Right cardiac atrium (tissue), 5 donors: Measurements from ENCODE around the gene AARS2. TPM values are rescaled to one million over a fixed set of nuclear protein-coding genes. Genes with fewer than 3 reads are reported as not detected.

ENCODE experiments used
- ATAC-seq, 2 donors: fragments of 200-7000 bp; cut with Tn5 transposase; one replicate each; pipeline versions ENCODE4 v1.8.0 to v1.9.1; 2020; ENCODE audit warnings: moderate library complexity in 2 of 2, mild to moderate bottlenecking in 1 of 2
- DNase-seq, 3 donors: peaks; one replicate each; pipeline ENCODE4 v3.0.0-alpha.2; 2020
- H3K27ac ChIP-seq: one replicate; pipeline ENCODE4 v1.5.1; 2013; ENCODE audit warnings: mild to moderate bottlenecking, low read length, control low read depth, moderate library complexity
- H3K27me3 ChIP-seq: one replicate; pipeline ENCODE4 v1.6.1; 2013; ENCODE audit not compliant: control insufficient read depth, insufficient read depth
- H3K4me1 ChIP-seq: one replicate; pipeline ENCODE4 v1.6.1; 2013; ENCODE audit warnings: low read length; ENCODE audit not compliant: control insufficient read depth, insufficient read depth
- H3K4me3 ChIP-seq: one replicate; pipeline ENCODE4 v1.5.1; 2013; ENCODE audit warnings: low read length, control low read depth
- H3K9me3 ChIP-seq: one replicate; pipeline ENCODE4 v1.6.1; 2013; ENCODE audit warnings: low read length; ENCODE audit not compliant: control insufficient read depth
- WGBS: extraction: QIAGEN DNeasy Blood & Tissue Kit; methylation state at CpG from one replicate; pipeline ENCODE4 v1.1.7; 2013; 5-methylcytosine and 5-hydroxymethylcytosine counted together
- intact Hi-C, 4 donors: fragments of 100-400 bp; cut with DNase I; formaldehyde crosslinking; loops; one replicate each; pipeline versions ENCODE4 v1.11.0 to v1.14.0; 2022 to 2023
- polyA plus RNA-seq: library from polyadenylated mRNA; stranded (reverse); fragments of 200-250 nt; gene quantifications from one replicate; pipeline ENCODE4 v1.2.3, GENCODE V29; 2013
- total RNA-seq, 4 donors: library from RNA; stranded (reverse); fragmentation: NEBNext Ultra II Directional; extraction: Animal tissue kit (Norgen Biotek cat#: 25700); gene quantifications; one replicate each; pipeline ENCODE4 v1.2.1, GENCODE V29; 2021
- donor health status: healthy with polysubstance abuse.
- donor health status: DM: no; HTN: yes; CAD: no.
- donor health status: DM: no; HTN: no; CAD: no.
- donor health status: DM: no; HTN: yes; CAD: no; lungs with severe emphysema.
- donor health status: DM: yes; HTN: yes; CAD: no.

AARS2 gene
- total and polyA plus RNA-seq, 5 donors: 4.5 to 12.2 (median 8.5) TPM

GRCh38 chr6:44301782-44302564 lies 11.2 kb downstream of the AARS2 start:
- intact Hi-C loops: no loop called here
- no peak overlapping the region for H3K4me3 ChIP-seq
- H3K27ac ChIP-seq: no peak overlapping the region
- H3K27me3 ChIP-seq: no peaks in the 10 kb centered on the region
- DNase-seq (no peak), ATAC-seq (no peak)
- no peaks in the 10 kb centered on the region for H3K9me3 ChIP-seq
- 92% methylated on average over 14 of the region's 14 CpGs for WGBS
- H3K4me1 ChIP-seq: peaks cover 1% of the 10 kb centered on the region

GRCh38 chr6:44301106-44301505 lies 12.0 kb downstream of the AARS2 start:
- H3K27me3 ChIP-seq: no peaks in the 10 kb centered on the region
- H3K9me3 ChIP-seq: no peaks in the 10 kb centered on the region
- no peak for ATAC-seq
- DNase-seq: no peak
- intact Hi-C loops: no loop called here
- H3K4me1 ChIP-seq: peaks cover 4% of the 10 kb centered on the region
- WGBS: 94% methylated on average over 8 of the region's 8 CpGs
- H3K4me3 ChIP-seq: no peak overlapping the region
- no peak overlapping the region for H3K27ac ChIP-seq

GRCh38 chr6:44300292-44300823 lies 12.8 kb downstream of the AARS2 start:
- H3K27ac ChIP-seq: no peak overlapping the region
- ATAC-seq (no peak), DNase-seq (no peak)
- intact Hi-C loops: no loop called here
- H3K4me3 ChIP-seq: no peak overlapping the region
- H3K4me1 ChIP-seq: peaks cover 4% of the 10 kb centered on the region
- H3K27me3 ChIP-seq: no peaks in the 10 kb centered on the region
- no peaks in the 10 kb centered on the region for H3K9me3 ChIP-seq
- WGBS: 90% methylated on average over 7 of the region's 7 CpGs

- Histone ChIP-seq H3K27me3 (no peaks in the 10 kb centered on the region), H3K4me1 (peaks cover 4% of the 10 kb centered on the region), H3K27ac (no peak overlapping the region), H3K4me3 (no peak overlapping the region), H3K9me3 (no peaks in the 10 kb centered on the region)
- no peak for DNase-seq
- 85% methylated on average over 3 of the region's 3 CpGs for WGBS
- intact Hi-C loops: no loop called here
- no peak for ATAC-seq
These were observed 14.3 kb downstream of the AARS2 start for GRCh38 chr6:44298864-44299263.

- ATAC-seq (peak in 1 of 2 donors; percentile 11), DNase-seq (no peak)
- no peaks in the 10 kb centered on the region for H3K27me3 ChIP-seq
- H3K4me1 ChIP-seq: peaks cover 4% of the 10 kb centered on the region
- H3K4me3 ChIP-seq: no peak overlapping the region
- 37% methylated on average over 20 of the region's 20 CpGs for WGBS
- intact Hi-C loops: no loop called here
- H3K9me3 ChIP-seq: no peaks in the 10 kb centered on the region
- H3K27ac ChIP-seq: no peak overlapping the region
These were observed 14.9 kb downstream of the AARS2 start for GRCh38 chr6:44298055-44298803.

- ATAC-seq: peak; percentile 67 to 83
- under 1% methylated on average over 86 of the region's 86 CpGs for WGBS
- no peak overlapping the region for H3K27ac ChIP-seq
- H3K27me3 ChIP-seq: no peaks in the 10 kb centered on the region
- no peaks in the 10 kb centered on the region for H3K9me3 ChIP-seq
- H3K4me3 ChIP-seq: peak overlapping the region; percentile 41
- peaks cover 4% of the 10 kb centered on the region for H3K4me1 ChIP-seq
- intact Hi-C loops: no loop called here
- DNase-seq: peak; percentile 43 to 82 (median 78)
These were observed 15.8 kb downstream of the AARS2 start for GRCh38 chr6:44297063-44298038.

GRCh38 chr6:44294832-44295791 lies 18.0 kb downstream of the AARS2 start:
- peaks cover 4% of the 10 kb centered on the region for H3K4me1 ChIP-seq
- no peaks in the 10 kb centered on the region for H3K9me3 ChIP-seq
- H3K4me3 ChIP-seq: no peak overlapping the region
- H3K27ac ChIP-seq: no peak overlapping the region
- no peak for DNase-seq
- 72% methylated on average over 7 of the region's 7 CpGs for WGBS
- no peaks in the 10 kb centered on the region for H3K27me3 ChIP-seq
- intact Hi-C loops: no loop called here
- ATAC-seq: no peak

- Histone ChIP-seq H3K4me3 (no peak overlapping the region), H3K4me1 (peaks cover 4% of the 10 kb centered on the region), H3K9me3 (no peaks in the 10 kb centered on the region), H3K27ac (no peak overlapping the region), H3K27me3 (no peaks in the 10 kb centered on the region)
- 79% methylated on average over 4 of the region's 4 CpGs for WGBS
- DNase-seq (no peak), ATAC-seq (no peak)
- intact Hi-C loops: no loop called here
These were observed 20.3 kb downstream of the AARS2 start for GRCh38 chr6:44292661-44293365.

GRCh38 chr6:44291841-44292240 lies 21.3 kb downstream of the AARS2 start:
- Histone ChIP-seq H3K27ac (no peak overlapping the region), H3K4me3 (no peak overlapping the region), H3K4me1 (peaks cover 1% of the 10 kb centered on the region), H3K9me3 (no peaks in the 10 kb centered on the region), H3K27me3 (no peaks in the 10 kb centered on the region)
- no peak for ATAC-seq
- 69% methylated on average over 4 of the region's 4 CpGs for WGBS
- intact Hi-C loops: no loop called here
- no peak for DNase-seq
